Tibial nerve (tissue), 4 donors: ENCODE results near the gene PKNOX1. TPM values are rescaled to one million over a fixed set of nuclear protein-coding genes. Genes with fewer than 3 reads are reported as not detected.
"Not testable (repeated sequence)": the region's sequence is repeated elsewhere in the genome, so short reads cannot be mapped to it uniquely, and the experiment has no call there.

Experiments
- DNase-seq, 2 donors: peaks; one replicate each; pipeline ENCODE4 v3.0.0-alpha.2; 2019; ENCODE audit warnings: low spot score in 2 of 2
- H3K27ac ChIP-seq, 4 donors: fragments of 200-600 bp; sonication (generic) in 3 of 4; one replicate each; pipeline ENCODE4 v1.5.1; 2017 to 2019; ENCODE audit warnings: mild to moderate bottlenecking in 1 of 4
- H3K27me3 ChIP-seq, 2 donors: fragments of 200-600 bp; sonication (generic) in 1 of 2; one replicate each; pipeline versions ENCODE4 v1.5.1 to v1.6.0; 2017 to 2019
- H3K36me3 ChIP-seq, 3 donors: fragments of 200-600 bp; sonication (generic); one replicate each; pipeline ENCODE4 v1.5.1; 2018 to 2019
- H3K4me1 ChIP-seq, 4 donors: fragments of 200-600 bp; sonication (generic) in 3 of 4; one replicate each; pipeline ENCODE4 v1.5.1; 2017 to 2019
- H3K4me3 ChIP-seq, 4 donors: fragments of 200-600 bp; sonication (generic) in 3 of 4; one replicate each; pipeline ENCODE4 v1.5.1; 2017 to 2019; ENCODE audit warnings: mild to moderate bottlenecking in 1 of 4, moderate library complexity in 1 of 4
- H3K9me3 ChIP-seq, 4 donors: fragments of 200-600 bp; sonication (generic) in 3 of 4; one replicate each; pipeline ENCODE4 v1.5.1; 2017 to 2019
- EP300 ChIP-seq, 2 donors: sonication (generic); formaldehyde crosslinking; IDR thresholded peaks; one replicate each; pipeline ENCODE4 v1.6.1; 2017; ENCODE audit warnings: antibody characterized with exemption in 2 of 2, mild to moderate bottlenecking in 1 of 2
- POLR2A ChIP-seq, 2 donors: fragments of 450-650 bp; IDR thresholded peaks; one replicate each; pipeline ENCODE4 v1.6.1; 2017; ENCODE audit warnings: antibody characterized with exemption in 2 of 2, mild to moderate bottlenecking in 2 of 2, moderate library complexity in 2 of 2
- WGBS, 2 donors: methylation state at CpG; one replicate each; pipeline ENCODE4 v1.1.5; 2018; 5-methylcytosine and 5-hydroxymethylcytosine counted together
- total RNA-seq, 4 donors: library from RNA; depleted of rRNA; stranded (reverse); fragments of >200 nt; gene quantifications; one replicate each; pipeline ENCODE4 v1.1.0, GENCODE V29; 2016
- TF ChIP-seq, protein P1 (sequence below), 5 experiments: fragments of 200-600 bp in 3 of 5; fragments of 450-650 bp in 2 of 5; sonication (generic) in 3 of 5; IDR thresholded peaks; one replicate each; pipeline ENCODE4 v1.5.1; 2016 to 2019; ENCODE audit warnings: antibody characterized with exemption in 5 of 5, mild to moderate bottlenecking in 3 of 5, moderate library complexity in 2 of 5

The PKNOX1 gene
- 10 to 100 TPM in 2 of 4 donors, 1 to 10 TPM in 2; 9.0 to 23.7 (median 12.3) TPM for total RNA-seq

- peak; percentile 31 to 80 for TF ChIP-seq EP300 (IDR thresholded peaks at IDR 0.05)
- TF ChIP-seq, protein P1, sequence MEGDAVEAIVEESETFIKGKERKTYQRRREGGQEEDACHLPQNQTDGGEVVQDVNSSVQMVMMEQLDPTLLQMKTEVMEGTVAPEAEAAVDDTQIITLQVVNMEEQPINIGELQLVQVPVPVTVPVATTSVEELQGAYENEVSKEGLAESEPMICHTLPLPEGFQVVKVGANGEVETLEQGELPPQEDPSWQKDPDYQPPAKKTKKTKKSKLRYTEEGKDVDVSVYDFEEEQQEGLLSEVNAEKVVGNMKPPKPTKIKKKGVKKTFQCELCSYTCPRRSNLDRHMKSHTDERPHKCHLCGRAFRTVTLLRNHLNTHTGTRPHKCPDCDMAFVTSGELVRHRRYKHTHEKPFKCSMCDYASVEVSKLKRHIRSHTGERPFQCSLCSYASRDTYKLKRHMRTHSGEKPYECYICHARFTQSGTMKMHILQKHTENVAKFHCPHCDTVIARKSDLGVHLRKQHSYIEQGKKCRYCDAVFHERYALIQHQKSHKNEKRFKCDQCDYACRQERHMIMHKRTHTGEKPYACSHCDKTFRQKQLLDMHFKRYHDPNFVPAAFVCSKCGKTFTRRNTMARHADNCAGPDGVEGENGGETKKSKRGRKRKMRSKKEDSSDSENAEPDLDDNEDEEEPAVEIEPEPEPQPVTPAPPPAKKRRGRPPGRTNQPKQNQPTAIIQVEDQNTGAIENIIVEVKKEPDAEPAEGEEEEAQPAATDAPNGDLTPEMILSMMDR (IDR thresholded peaks at IDR 0.05) = peak in 2 of 5 experiments; percentile 42 to 62
- peak; percentile 68 to 82 for TF ChIP-seq POLR2A (IDR thresholded peaks at IDR 0.05)
Measured at GRCh38 chr21:42973991-42974831, at the start of gene PKNOX1. Gene PKNOX1, plus strand, starts transcription at chr21:42974562. Its CDS starts 29,820 bp downstream, at chr21:43004382.

DNA sequence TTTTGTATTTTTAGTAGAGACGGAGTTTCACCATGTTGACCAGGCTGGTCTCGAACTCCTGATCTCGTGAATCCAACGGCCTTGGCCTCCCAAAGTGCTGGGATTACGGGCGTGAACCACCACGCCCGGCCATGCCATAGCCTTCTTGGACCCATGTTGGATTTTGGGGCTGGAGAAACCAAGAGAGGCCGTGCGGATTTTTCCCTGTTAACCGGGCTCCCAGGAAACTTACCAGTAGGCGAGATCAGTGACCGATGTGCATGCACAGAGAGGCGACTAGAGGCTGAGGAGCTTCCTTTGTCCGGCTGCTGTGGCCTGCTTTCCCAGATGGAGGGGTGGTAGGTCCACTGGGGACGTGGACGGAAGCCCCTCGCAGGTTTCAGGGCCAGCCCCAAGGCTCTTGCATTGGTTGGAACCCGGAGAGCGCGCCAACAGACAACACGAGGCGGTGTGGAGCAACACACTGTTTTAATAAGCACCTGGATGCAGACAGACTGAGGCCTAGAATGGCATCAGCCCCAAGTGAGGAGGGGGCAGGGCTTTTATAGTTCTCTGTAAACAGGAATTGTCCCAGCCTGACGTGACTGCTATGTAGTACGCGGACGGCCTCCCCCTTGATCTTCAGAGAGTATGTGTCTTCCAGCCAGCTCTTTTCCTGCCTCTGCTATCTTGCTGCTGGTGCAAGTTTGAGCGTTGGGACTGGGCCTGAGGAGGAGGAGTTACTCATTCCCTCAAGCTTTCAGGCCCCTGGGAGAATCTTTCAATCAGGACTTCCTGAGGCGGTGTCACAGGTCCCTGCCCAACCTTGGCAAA is 49.0 kb upstream of the PKNOX1 start, which contains the start of gene ERVH48-1:
TSS of gene ERVH48-1 (minus strand) at position 517 of the 813 bp plus-strand sequence. CDS start 6,624 bp downstream, outside the sequence.
- 89 to 90% methylated on average over 29 of the region's 29 CpGs for WGBS, 2 donors
- TF ChIP-seq, protein P1 (IDR thresholded peaks at IDR 0.05) = no peak
- TF ChIP-seq POLR2A (IDR thresholded peaks at IDR 0.05) (no peak), EP300 (IDR thresholded peaks at IDR 0.05) (no peak)
- Histone ChIP-seq H3K27me3 (no peaks in the 10 kb centered on the region), H3K4me1 (peaks cover 0 to 14% (median 7%) of the 10 kb centered on the region in 4 donors), H3K9me3 (no peaks in the 10 kb centered on the region), H3K36me3 (no peaks in the 10 kb centered on the region), H3K4me3 (no peak within 1 kb of the TSS), H3K27ac (no peak within 1 kb of the TSS)
- no peak for DNase-seq

More at GRCh38 chr21:42973991-42974831, at the start of gene PKNOX1:
- DNase-seq = peak; percentile 95 to 97
- Histone ChIP-seq H3K27me3 (no peaks in the 10 kb centered on the region), H3K9me3 (peaks cover 0 to 5% (median 0%) of the 10 kb centered on the region in 4 donors), H3K4me1 (peaks cover 0 to 29% (median 9%) of the 10 kb centered on the region in 4 donors), H3K4me3 (peak within 1 kb of the TSS; percentile 68 to 88 (median 79)), H3K27ac (peak within 1 kb of the TSS; percentile 95 to 99 (median 98)), H3K36me3 (peaks cover 0 to 4% (median 0%) of the 10 kb centered on the region in 3 donors)
- 0% methylated on average over 12 to 54 of the region's 106 CpGs for WGBS, 2 donors

GRCh38 chr21:42927474-42928200 is 46.7 kb upstream of the PKNOX1 start:
- not testable (repeated sequence) for H3K4me3 ChIP-seq, DNase-seq, H3K27me3 ChIP-seq, H3K36me3 ChIP-seq, H3K27ac ChIP-seq, H3K9me3 ChIP-seq
- 80 to 86% methylated on average over 23 of the region's 23 CpGs for WGBS, 2 donors
- H3K4me1 ChIP-seq = peaks cover 0 to 14% (median 7%) of the 10 kb centered on the region in 4 donors

GRCh38 chr21:42929969-42930368 is 44.4 kb upstream of the PKNOX1 start:
- Histone ChIP-seq H3K4me1 (no peaks in the 10 kb centered on the region), H3K36me3 (no peaks in the 10 kb centered on the region), H3K9me3 (no peaks in the 10 kb centered on the region), H3K4me3 (no peak overlapping the region), H3K27ac (no peak overlapping the region), H3K27me3 (no peaks in the 10 kb centered on the region)
- WGBS, 2 donors = 66 to 70% methylated on average over 3 of the region's 3 CpGs
- no peak for DNase-seq
- no peak for TF ChIP-seq POLR2A (IDR thresholded peaks at IDR 0.05)
- TF ChIP-seq, protein P1 (IDR thresholded peaks at IDR 0.05) = no peak
- TF ChIP-seq EP300 (IDR thresholded peaks at IDR 0.05) = no peak
